Loucy (cell line): ENCODE data around the gene APC2.

ENCODE experiments used
- H2AFZ ChIP-seq: fragments of 200-600 bp; sonication (generic); 2 replicates; pipeline ENCODE4 v1.6.0; 2016; ENCODE audit warnings: antibody characterized with exemption, mild to moderate bottlenecking, low read length, moderate library complexity
- H3F3A ChIP-seq: fragments of 200-600 bp; 2 replicates; pipeline ENCODE4 v1.6.0; 2016; ENCODE audit warnings: antibody characterized with exemption, low read depth, mild to moderate bottlenecking
- H3K27me3 ChIP-seq: fragments of 200-600 bp; sonication (generic); 2 replicates; pipeline ENCODE4 v1.6.1; 2014; ENCODE audit warnings: low read length, mild to moderate bottlenecking; ENCODE audit not compliant: insufficient read depth, poor library complexity, severe bottlenecking
- H3K36me3 ChIP-seq: fragments of 200-600 bp; sonication (generic); 2 replicates; pipeline ENCODE4 v1.6.1; 2016; ENCODE audit warnings: low read length; ENCODE audit not compliant: insufficient read depth
- H3K4me1 ChIP-seq: fragments of 200-600 bp; sonication (generic); 2 replicates; pipeline ENCODE4 v1.5.1; 2014; ENCODE audit warnings: low read length, mild to moderate bottlenecking; ENCODE audit not compliant: insufficient read depth, poor library complexity, severe bottlenecking
- H3K4me2 ChIP-seq: fragments of 200-600 bp; sonication (generic); 2 replicates; pipeline ENCODE4 v1.6.0; 2014; ENCODE audit warnings: antibody characterized with exemption, low read length, low read depth, mild to moderate bottlenecking; ENCODE audit not compliant: poor library complexity, severe bottlenecking
- H3K4me3 ChIP-seq: fragments of 200-600 bp; sonication (generic); 2 replicates; pipeline ENCODE4 v1.5.1; 2014; ENCODE audit warnings: low read length, mild to moderate bottlenecking, mixed read lengths; ENCODE audit not compliant: poor library complexity, severe bottlenecking
- H3K79me2 ChIP-seq: fragments of 200-600 bp; sonication (generic); 2 replicates; pipeline ENCODE4 v1.6.1; 2014; ENCODE audit warnings: low read length; ENCODE audit not compliant: insufficient read depth
- H3K9ac ChIP-seq: fragments of 200-600 bp; sonication (generic); 2 replicates; pipeline ENCODE4 v1.6.0; 2014; ENCODE audit warnings: mild to moderate bottlenecking, low read depth, low read length, moderate library complexity; ENCODE audit not compliant: poor library complexity, severe bottlenecking
- H3K9me2 ChIP-seq: fragments of 200-600 bp; sonication (generic); replicated peaks from 2 replicates; pipeline ENCODE4 v1.6.1; 2016; ENCODE audit warnings: low read depth, low read length, mixed read lengths
- H3K9me3 ChIP-seq: fragments of 200-600 bp; sonication (generic); 2 replicates; pipeline ENCODE4 v1.6.1; 2014; ENCODE audit warnings: mild to moderate bottlenecking, antibody characterized with exemption, low read length, low read depth; ENCODE audit not compliant: insufficient read depth
- H4K20me1 ChIP-seq: fragments of 200-600 bp; sonication (generic); 2 replicates; pipeline ENCODE4 v1.6.0; 2014; ENCODE audit warnings: antibody characterized with exemption, low read length, mild to moderate bottlenecking; ENCODE audit not compliant: insufficient read depth, poor library complexity, severe bottlenecking
- CTCF ChIP-seq: fragments of 200-600 bp; sonication (generic); conservative IDR thresholded peaks from 2 replicates; pipeline ENCODE4 v1.5.1; 2014; ENCODE audit warnings: mild to moderate bottlenecking, antibody characterized with exemption, low read length
- EZH2phosphoT487 ChIP-seq: fragments of 200-600 bp; IDR thresholded peaks from 2 replicates; pipeline ENCODE4 v1.6.1; 2018; ENCODE audit warnings: antibody characterized with exemption, mild to moderate bottlenecking, moderate library complexity, borderline replicate concordance

APC2 gene

GRCh38 chr19:1470055-1470304 lies 20.1 kb downstream of the APC2 start:
- Histone ChIP-seq H3F3A (no peaks in the 10 kb centered on the region), H3K9me3 (no peaks in the 10 kb centered on the region), H3K9me2 (no peaks in the 10 kb centered on the region), H2AFZ (no peak overlapping the region), H3K9ac (no peak overlapping the region), H3K4me2 (no peak overlapping the region), H3K27me3 (no peaks in the 10 kb centered on the region), H3K79me2 (no peaks in the 10 kb centered on the region), H3K36me3 (no peaks in the 10 kb centered on the region), H3K4me1 (no peaks in the 10 kb centered on the region), H4K20me1 (peaks cover 14% of the 10 kb centered on the region), H3K4me3 (no peak overlapping the region)
- no peak for TF ChIP-seq EZH2phosphoT487

- TF ChIP-seq EZH2phosphoT487 (no peak), CTCF (no peak)
- Histone ChIP-seq H3K27me3 (no peaks in the 10 kb centered on the region), H4K20me1 (peaks cover 14% of the 10 kb centered on the region), H3K36me3 (no peaks in the 10 kb centered on the region), H3K9me2 (no peaks in the 10 kb centered on the region), H3K9ac (no peak overlapping the region), H3K79me2 (peaks cover 3% of the 10 kb centered on the region; the same call in 1 of the 2 replicates), H3K4me3 (peak overlapping the region; percentile 3), H3K4me1 (no peaks in the 10 kb centered on the region), H2AFZ (no peak overlapping the region), H3F3A (no peaks in the 10 kb centered on the region), H3K4me2 (peak overlapping the region; percentile 49), H3K9me3 (no peaks in the 10 kb centered on the region)
Observed at GRCh38 chr19:1470305-1471009, 20.5 kb downstream of the APC2 start.

GRCh38 chr19:1471010-1471514 lies 21.1 kb downstream of the APC2 start:
- Histone ChIP-seq H3K9me3 (no peaks in the 10 kb centered on the region), H3K9me2 (no peaks in the 10 kb centered on the region), H2AFZ (no peak overlapping the region), H4K20me1 (peaks cover 16% of the 10 kb centered on the region), H3K79me2 (peaks cover 8% of the 10 kb centered on the region; the same call in 1 of the 2 replicates), H3K9ac (no peak overlapping the region), H3K4me2 (peak overlapping the region; percentile 49), H3K4me1 (no peaks in the 10 kb centered on the region), H3K4me3 (peak overlapping the region; percentile 3), H3K27me3 (no peaks in the 10 kb centered on the region), H3F3A (no peaks in the 10 kb centered on the region), H3K36me3 (no peaks in the 10 kb centered on the region)
- TF ChIP-seq EZH2phosphoT487 = no peak
- no peak for TF ChIP-seq CTCF
